GM21360 (cell line): ENCODE data around the gene OPRM1.
"Not testable (repeated sequence)": the region's sequence is repeated elsewhere in the genome, so short reads cannot be mapped to it uniquely, and the experiment has no call there.

Source experiments
- ATAC-seq: cut with Tn5 transposase; IDR thresholded peaks from one replicate; pipeline ENCODE4 v1.9.1; 2021; ENCODE audit warnings: mild to moderate bottlenecking, moderate library complexity; ENCODE audit not compliant: unreplicated experiment

The OPRM1 gene

DNA sequence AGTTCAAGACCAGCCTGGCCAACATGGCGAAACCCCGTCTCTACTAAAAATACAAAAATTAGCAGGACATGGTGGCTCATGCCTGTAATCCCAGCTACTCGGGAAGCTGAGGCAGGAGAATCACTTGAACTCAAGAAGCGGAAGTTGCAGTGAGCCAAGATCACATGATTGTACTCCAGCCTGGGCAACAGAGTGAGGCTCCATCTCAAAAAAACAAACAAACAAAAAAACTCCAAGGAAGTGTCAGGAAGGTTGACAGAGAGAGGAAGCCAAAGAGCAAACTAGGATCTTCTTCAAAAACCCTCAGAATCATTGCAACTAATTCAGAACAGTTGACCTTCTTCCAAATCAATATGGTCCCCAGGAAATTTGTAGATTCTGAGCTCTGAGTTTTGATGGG lies 162.6 kb downstream of the OPRM1 start:
- ATAC-seq, result not testable (repeated sequence)

- no peak for ATAC-seq
These were observed 163.3 kb downstream of the OPRM1 start for GRCh38 chr6:154202339-154202738.

GRCh38 chr6:154202958-154203357 lies 163.9 kb downstream of the OPRM1 start:
- no peak for ATAC-seq

DNA sequence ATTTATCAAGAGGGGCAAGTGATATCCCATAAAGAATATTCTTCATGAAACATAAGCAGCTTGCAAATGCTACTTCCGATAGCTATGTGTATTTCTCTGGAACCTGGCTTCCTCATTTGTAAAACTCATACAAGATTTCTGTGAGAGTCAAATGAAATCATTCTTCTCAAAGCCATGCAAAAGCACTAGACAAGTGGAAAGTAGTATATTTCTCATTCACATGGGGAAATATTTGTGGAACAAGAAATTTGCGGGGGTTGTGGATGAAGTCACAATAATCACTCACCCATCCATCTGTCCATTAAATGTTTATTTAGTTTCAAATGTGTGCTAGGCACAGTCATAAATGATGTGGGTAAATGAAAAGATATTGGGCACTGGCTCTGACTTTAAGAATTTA lies 167.1 kb downstream of the OPRM1 start:
- no peak for ATAC-seq

- no peak for ATAC-seq
These were observed 168.0 kb downstream of the OPRM1 start for GRCh38 chr6:154206996-154207395.

DNA sequence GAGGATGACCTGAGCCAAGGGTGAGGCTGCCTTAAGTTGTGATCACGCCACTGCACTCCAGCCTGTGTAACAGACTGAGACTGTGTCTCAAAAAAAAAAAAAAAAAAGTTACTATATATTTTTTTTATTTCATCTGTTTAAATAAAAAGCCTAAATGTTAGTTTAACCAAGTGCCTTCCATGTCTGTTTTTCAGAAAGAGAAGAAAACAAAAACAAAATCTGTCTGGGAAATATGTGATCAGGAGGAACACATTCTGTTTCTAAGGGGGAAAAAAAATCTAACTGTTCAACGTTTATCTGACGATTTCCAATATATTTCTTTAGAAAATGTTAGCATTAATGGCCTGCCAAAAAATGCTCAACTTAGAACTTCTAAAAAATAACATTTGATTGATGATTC lies 170.5 kb downstream of the OPRM1 start:
- ATAC-seq, result no peak

GRCh38 chr6:154210678-154211077 lies 171.6 kb downstream of the OPRM1 start:
- no peak for ATAC-seq

GRCh38 chr6:154213782-154214181 lies 174.7 kb downstream of the OPRM1 start:
- no peak for ATAC-seq

DNA sequence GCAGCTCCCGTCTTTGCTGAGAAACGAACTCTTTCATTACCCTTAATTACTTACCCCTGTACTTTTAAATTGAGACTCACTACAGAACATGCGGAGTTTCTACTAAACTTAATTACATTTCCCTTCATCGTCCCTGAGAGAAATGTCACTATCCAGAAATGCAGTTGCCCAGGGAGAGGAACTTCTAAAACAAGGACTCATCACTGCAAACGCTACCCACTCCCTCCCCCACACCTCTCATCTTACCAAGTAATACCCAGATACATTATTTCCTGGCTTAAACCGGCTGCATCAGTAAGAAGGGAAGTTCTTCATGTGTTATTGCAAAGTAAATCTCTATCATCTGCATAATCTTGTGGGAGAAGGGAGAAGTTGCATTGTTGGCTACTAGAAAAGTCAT lies 179.3 kb downstream of the OPRM1 start:
- ATAC-seq, result no peak

GRCh38 chr6:154218787-154219186 lies 179.7 kb downstream of the OPRM1 start:
- no peak for ATAC-seq

- ATAC-seq, result no peak
These were observed 180.2 kb downstream of the OPRM1 start for GRCh38 chr6:154219250-154219649.

- no peak for ATAC-seq
These were observed 183.7 kb downstream of the OPRM1 start for GRCh38 chr6:154222716-154223115.

DNA sequence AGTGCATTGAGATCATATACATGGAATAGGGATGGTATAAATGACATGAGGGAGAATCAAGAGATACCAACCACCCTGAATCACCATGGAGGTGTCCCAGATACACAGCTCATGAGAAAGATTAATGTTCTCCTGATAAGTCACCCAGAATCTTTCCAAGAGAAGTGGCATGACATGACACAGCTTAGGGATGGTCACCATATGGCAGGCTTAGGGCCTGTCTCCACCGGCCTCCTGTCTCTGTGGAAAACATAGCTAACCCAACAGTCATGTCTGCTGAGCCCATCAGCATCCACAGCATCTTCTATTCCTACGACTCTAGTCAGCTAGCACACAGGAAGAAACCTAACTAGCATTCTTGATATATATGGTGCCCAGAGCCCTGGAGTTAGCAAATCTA lies 184.3 kb downstream of the OPRM1 start:
- no peak for ATAC-seq

DNA sequence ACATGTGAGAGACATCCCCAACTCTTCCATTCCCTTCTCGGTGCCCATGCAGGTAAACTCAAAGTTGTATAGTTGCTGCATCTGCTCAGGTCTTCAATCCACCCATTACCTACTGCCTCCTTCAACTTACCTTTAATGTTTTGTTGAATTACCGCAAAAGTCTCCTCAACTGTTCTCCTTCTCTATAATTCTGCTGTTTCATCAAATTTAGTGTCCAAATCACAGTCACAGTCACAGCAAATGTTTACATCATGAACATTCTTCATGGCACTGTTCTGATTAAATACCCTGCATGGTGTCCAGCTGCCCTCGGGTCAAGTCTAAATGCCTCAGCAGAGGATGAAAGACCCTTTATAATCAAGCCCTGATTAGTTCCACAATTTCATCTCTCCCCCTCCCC lies 187.4 kb downstream of the OPRM1 start:
- no peak for ATAC-seq

GRCh38 chr6:154227862-154228520 lies 189.0 kb downstream of the OPRM1 start:
- no peak for ATAC-seq

- no peak for ATAC-seq
These were observed 189.5 kb downstream of the OPRM1 start for GRCh38 chr6:154228521-154228905.

DNA sequence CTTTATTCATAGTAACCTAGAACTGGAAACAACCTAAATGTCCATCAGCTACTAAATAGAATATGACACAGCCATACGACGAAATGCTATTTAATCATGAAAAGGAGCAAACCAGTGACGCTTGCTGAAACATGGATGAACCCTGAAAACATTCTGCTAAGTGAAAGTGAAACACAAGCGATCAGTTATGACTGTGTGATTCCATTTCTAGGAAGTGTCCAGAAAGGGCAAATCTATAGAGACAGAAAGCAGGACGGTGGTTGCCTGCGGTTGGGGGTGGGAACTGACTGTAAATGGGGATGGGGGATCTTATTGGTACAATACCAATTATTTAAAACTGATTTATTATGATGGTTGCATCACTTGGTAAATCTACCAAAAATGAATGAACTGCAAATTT lies 190.7 kb downstream of the OPRM1 start:
- peak; percentile 89 for ATAC-seq

DNA sequence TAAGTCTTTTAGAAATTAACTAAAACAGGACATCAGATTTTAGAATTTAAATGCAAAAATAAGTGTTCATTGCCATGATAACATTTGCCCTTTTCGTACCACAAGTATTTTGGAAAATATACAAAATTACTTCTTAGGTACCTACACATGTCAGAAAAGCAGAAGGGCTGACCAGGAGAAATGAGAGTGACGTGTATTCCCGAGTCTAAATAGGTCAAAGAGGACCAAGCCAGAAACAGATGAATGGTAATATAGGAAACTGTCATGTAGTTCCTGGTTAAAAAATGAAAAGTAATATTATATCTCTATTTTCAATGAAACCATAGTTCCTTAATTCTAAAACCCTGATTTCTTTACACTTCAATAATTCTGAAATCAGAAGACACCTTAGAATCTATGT lies 191.4 kb downstream of the OPRM1 start:
- ATAC-seq, result no peak

DNA sequence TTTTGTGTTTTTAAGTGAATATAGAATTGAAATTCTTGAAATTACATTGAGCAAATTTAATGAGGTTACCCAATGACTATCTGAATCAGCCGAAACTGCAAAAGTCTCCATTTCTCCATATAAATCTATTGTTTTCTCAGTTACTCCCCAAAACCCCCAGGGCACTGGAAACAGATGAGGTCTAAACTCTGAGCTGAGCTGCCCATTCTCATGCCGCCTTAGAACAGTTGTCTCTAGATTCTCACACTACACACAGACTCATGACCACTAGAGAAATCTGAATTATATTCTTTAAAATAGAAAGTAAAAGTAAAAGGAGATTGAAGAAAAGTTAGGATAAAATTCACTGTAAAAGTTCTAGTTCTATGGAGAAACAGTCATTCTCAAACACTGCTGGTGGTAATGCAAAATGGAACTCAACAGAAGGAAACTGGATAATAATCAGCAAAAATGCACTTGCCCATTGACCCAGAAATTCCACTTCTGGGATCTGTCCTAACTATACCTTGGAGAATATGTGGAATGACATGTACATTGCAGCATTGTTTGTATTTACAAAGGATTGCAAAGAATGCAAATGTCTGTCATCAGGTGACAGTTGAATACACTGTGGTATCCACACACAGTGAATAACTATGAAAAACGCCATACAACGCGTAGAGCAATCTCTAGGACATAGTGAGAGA lies 192.0 kb downstream of the OPRM1 start:
- no peak for ATAC-seq

- no peak for ATAC-seq
These were observed 193.2 kb downstream of the OPRM1 start for GRCh38 chr6:154232013-154232910.

DNA sequence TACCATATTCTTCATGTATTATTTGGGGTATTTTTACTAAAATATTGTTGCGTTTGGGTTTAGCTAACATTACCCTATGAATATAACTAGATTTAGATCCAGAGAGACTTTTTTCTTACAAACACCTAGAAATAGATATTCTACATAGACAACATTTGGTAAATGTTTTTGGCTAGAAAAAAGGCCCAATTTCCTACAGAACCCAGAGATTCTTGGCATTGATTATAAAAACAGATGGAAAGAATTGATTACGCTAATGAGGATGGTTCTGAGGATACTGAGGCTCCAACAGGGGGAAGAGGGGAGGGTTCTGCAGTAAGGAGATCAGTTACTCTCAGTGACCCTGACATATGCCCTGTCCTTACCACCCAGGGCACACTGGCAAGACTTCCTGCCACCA lies 194.3 kb downstream of the OPRM1 start:
- ATAC-seq, result no peak
